Middle frontal gyrus (tissue), 1 donor: ENCODE results near the gene WNT5A.

Experiments
- DNase-seq: peaks from one replicate; pipeline ENCODE4 v3.0.0-alpha.2; 2015; ENCODE audit warnings: low spot score; ENCODE audit errors: extremely low spot score

WNT5A gene

DNA sequence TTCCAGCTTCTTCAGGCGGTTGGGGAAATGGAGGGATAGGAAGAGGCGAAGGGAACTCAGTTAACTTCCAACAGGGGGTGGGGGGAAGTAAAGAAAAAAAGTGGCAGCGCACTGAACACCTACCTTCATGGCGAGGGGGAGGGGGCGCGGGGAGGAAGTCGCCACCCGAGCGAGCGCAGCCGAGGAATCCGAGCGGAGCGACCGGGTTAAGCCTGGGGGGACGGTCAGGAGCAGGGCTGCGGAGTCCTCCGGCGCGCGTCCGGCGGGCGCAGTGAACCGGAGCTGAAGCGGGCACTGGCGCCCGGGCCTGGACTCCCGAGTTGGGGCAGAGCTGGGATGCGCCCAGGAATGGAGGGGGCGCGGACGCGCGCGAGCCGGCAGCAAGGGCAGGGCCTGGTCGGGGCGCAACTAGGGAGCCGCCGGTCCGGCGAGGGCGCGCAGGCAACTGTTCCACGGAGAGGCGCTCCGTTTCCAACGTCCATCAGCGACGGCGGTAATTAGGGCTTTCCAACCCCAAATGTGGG is at the start of gene WNT5A:
Gene WNT5A (minus strand): TSS at position 450 of the 524 bp plus-strand sequence. CDS start 321 bp downstream, at position 129.
- no peak for DNase-seq

DNA sequence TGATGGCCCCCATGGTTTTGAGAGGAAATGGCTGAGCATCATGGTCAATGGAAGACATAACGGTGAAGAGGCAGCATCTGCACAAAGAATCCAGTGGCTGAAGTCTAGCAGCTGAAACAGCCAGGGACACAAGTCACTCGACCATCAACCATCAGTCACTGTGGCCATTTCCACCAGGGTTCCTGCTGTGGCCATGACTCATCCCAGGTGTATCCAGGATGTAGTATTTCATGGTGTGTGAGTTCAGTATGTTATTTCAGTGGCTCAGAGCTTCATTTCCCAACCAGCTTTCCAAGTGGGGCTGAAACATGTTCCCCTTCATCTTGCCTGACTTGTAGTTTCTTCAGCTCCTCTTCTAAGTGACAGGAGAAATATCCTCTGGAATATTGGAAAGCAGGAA is 47.8 kb upstream of the WNT5A start:
- DNase-seq: no peak

DNA sequence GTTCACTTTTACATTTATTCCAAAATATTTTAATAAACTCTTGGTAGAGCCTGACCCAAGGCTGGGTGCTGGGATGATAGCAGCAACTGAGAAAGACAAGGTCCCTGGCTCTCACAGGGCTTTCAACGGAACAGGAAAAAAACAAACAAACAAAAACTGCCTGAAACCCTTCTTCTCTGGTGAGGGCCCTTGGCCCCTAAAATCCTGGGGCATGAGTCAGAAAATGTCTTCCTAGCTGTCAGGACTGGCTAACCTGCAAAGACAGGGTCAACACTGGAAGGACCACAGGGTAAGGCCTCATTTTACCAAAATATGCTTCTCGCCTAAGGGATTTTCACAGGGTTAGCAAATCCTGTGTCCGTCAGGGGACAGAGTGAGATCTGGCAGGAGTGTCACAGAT is 45.7 kb upstream of the WNT5A start:
- no peak for DNase-seq

DNA sequence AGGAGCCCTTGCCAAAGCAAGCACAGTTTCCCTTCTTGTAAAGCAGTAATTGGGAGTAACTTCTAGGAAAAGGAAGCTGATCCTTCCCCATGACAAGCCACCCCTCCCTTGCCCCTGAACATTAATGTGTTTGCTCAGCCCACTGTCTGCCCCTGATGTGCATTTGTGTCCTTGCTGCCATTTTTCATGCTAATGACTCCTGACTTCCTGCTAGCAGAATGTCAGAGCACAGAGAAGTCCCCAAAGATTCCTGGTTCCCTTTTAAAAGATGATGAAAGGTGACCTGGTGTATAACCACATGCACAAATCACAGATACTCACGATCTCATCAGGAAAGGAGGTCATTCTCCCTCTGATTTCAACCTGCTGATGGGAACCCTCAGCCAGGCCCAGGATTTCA is 44.2 kb upstream of the WNT5A start:
- DNase-seq: no peak

DNA sequence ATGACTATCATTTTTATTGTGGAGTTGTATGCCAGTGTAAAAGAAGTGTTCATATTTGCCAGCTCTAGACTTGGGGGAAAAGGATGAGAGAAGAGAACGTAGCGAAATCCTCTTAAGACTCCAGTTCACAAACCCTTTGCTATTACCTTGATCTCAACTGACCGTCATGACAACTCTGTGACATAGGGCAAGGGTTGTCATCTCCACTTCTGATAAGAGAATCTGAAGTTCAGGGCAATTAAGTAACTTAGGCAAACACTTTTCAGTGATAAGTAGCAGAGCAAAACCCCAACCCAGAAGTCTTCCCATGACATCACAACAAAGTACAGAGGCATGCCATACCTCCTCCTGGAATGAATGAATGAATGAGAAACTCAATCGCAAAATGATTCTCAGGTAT is 40.3 kb upstream of the WNT5A start:
- no peak for DNase-seq

DNA sequence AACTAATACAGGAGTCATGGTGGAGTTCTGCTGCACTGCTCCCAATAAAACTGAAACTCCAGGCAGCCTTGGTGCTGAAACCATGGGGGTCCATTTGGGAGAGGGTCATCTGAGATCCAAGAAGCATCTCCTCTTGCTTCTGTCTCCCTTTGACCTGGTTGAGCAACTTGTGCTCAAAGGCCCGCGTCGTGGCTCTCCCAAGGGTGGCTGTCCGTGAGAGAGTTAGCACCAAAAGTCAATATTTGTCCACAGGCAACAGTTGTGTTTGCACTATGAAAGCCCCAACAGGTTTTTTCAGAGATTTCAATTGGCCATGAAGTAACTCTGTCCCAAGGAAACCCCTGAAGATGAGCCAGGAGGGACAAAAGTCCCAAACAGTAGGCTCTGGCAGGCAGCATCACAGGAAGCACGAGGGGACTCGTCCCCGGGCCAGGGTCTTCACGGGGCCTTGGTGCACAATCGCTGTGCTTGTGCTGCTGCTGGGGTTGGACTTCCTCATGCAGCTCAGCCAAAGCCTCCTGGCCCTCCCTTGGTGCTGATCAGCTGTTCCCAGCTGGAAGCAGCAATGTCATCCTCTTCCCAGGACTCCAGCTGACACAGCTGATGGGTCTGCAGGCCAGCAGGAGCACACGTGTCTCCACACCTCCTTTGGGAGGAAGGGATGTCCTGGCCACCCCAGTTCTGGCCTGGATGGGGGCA is 39.4 kb upstream of the WNT5A start:
- DNase-seq: no peak

DNA sequence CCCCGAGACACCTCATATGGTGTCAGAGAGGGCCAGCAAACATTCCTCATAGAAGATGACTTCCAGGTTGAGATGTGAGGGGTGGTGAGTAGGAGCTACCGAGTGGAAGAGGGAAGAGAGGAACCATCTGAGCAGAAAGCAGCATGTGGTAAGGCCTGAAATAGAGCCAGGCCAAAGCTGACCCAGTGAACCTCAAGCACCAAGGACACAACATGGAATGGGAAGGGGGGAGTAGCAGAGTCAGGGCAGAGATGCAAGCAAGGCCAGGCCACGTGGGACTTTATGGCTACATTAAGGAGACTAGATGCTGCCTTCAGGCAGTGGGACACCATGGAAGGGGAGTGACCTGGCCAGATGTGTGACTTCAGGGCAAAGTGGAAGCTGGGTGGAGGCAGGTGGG is 38.3 kb upstream of the WNT5A start:
- no peak for DNase-seq

DNA sequence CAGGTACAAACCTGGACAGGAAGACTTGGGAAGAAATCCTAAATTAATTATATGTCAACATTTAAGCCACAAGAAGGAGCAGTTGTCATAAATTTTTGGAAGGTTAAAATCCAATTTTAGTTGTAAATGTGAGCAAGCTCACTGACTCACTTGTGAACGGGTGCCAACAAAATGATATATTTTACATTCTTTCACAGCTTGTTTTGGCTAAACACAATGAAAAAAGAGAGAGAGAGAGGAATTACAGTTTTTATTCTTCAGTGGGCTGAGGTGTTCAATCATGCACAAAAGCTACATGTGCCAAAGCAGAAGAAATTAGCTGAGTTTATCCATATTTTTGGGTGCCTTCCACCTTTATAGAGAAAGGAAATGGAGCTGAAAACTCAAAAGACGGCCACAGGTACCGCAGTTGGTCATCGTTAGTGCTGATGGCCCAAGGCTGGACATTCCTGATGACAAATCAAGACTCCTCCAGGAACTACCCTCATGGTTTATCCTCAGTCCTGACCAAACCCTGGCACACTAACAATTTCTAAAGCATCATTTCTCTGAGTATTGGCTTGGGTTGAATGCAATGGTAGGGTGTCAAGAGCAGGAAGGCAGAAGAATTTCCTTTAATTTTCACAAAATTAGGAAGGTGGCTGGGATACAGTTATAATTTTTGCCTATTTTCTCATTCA is 37.6 kb upstream of the WNT5A start:
- peak; percentile 23 for DNase-seq

DNA sequence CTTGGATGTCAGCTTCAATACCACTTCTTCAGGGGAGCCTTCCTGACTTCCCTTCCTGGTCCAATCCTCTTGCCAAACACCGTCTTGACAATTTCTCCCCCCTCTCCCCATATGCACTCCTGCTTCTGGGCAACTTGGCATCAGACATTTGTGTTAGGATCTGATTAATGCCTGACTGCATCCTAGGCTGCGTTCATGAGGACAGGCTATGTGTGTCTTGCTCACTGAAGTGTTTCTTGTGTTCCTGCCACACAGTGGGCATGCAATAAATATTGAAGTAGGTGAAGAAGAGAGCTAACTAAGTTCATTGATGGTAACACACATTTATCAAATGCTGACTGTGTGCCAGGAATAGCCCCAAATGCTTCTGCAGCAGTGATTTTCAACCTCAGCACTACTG is 36.4 kb upstream of the WNT5A start:
- DNase-seq: no peak

DNA sequence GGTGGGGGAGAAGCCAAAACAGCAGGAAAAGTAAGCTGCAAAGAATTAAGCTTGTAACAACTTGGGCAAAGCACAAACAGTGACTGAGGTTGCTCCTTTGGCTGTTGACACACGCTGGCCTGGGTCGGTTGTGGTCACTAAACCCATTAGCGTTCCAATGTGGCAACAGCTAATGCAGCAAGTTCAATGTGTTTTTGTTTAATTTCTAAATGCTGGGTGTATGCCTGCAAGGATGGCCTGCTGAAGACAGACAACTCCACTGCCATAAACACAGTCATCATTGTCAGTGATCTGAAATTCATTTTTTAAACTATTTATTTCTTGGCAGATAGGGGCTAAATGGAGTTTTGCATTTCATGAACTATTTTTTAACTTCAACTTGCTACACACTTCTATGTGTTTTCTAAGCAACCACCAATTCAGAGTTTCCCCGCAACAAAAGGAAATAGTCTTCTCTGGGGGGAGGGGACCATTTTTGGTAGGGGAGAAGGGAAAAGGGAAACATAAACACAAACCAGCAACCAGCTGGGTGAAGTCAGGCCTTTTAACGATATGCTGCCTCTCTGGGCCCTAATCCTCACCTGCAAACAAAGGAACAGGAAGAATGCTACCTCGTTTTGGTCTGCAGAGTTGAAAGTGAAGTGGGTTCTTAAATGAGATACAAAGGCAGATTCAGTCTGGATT is 34.8 kb upstream of the WNT5A start:
- no peak for DNase-seq

DNA sequence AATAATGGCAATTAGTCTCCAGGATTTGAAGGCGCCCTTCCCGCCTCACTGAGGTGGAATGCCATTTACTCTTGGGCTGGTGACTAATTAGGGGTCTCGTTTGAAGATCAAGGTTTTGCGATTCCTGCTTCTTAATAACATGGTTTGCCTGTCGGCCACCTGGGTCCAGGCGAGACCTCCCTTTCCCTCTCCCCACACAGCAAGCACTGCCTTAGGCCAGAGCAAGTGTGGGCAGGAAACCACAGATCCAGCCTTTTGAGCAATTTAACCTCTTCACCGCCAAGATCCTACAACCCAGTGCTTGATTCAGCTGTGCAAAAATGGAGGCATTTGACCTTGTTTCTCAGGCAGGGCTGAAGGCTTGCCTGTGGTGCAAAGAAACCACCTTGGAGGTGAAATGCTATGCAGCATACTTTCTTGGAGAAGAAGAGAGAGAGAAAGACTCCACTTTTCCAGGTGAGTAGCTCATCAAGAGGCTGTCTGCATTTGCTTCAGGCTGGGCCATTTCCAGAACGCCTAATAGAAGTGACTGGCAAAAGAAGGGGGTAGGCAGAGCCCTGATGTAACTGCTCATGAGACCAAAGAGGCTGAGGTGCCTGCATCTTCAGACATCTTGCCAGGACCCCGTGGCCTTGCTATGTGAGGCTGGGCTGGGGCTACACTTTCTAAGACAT is 34.1 kb upstream of the WNT5A start:
- no peak for DNase-seq

DNA sequence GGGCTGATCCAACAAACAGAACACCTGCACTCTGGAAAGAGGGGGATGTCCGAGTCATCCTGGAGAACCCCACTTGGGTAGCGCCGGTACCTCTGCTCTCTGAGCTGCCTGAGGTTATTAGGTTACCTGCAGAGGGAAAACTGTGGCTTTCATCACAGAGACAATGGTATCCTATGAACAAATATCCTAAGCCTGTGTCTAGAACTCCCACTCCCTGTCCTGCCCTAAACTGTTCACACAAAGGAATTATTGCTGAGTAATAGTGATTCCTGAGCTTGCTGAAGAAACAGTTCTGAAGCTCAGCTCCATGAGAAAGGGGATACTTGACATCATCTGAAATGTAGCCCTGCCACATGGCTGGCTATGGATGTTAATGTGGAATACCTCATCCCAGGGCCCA is 31.9 kb upstream of the WNT5A start:
- DNase-seq: no peak

DNA sequence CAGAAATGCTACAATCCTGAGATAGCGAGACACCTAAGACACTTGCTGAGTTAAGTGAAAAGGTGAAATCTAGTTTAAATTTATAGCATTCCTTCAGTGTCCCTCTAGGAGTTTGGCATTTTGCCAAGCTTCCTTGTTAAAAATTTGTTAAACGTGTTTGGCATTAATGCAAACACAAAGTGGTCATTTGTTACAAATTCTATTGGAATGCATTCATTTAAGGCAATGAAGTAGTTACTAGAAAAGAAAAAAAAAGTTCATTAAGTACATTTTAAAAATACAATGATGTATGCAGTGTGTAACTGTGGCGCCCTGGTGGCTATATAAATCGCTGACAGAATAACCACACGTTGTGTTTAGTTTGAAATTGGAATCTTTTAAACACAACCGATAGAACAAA is 31.3 kb upstream of the WNT5A start:
- DNase-seq: no peak

DNA sequence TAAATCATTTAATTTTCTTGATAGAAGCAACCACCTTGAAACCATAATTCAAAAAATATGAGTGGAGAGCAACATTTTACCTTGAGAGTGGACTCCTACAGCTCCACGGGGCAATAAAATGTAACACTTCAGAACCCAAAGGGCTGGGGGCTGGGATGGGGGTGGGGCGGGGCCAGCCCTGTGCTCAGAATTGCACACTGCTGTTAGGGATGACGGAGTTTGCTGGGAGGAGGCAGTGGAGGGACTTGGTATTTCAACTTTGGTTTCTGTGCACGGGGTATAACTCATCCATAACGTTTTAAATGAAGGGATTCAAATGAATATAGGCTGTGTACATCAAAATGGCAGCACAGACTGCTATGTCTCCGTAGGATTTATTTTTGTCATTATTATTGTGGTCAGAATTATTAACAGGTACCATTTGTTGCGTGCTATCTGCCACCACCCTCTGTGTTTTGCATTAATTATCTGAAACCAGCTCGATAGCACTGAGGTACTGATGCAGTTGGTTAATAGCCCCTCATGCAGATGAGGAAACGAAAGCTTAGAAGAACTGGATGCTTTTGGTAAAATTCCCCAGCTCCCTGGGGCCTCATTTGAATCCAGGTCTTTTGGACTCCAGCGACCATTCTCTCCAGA is 29.4 kb upstream of the WNT5A start:
- DNase-seq: no peak

DNA sequence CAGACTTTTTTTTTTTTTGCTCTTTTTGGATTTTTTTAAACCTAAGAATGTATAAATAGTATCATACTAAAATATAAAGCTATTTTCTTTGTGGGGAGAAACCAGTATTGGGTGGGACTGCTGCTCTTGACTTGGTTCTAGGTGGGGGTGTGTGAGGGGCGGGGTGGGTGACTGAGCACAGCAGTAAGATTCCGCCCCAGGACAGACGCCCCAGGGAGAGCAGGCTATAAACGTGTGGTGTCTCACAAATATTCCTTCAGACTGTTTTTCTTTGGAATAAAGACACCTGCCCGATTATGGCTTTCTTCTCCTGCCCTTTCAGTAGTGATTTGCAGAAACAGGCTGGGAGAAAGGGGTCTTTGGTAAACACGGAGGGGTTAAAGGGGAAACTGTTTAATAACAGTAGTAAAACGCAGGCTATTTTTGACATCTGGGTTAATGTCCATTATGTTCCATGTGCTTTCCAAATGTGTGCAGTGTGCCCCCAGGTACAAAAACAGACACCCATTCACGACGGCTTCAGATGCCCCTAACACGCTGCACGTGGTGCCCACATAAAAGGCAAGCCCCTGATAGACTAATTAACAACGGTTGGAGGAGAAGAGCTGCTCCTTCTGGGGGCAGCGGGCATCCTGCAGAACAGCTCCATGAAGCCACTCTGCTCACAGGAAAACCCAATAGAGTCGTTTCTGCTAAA is 28.6 kb upstream of the WNT5A start:
- no peak for DNase-seq

DNA sequence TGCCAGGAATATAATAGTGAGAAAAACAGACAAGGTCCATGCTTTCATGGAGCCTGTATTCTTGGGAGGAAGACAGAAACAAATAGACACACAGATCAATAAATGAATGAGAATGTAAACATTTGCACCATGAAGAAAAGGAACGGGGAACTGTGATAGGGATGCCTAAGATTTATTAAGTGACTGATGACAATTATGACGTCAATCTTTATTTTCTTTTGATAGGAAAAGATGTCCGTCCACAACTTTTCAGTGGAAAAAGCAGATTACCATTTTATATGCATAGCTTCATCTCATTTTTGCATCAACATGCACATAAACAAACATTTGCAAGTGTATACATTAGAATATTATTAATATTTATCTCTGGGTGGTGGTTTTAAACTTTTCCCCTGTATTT is 27.9 kb upstream of the WNT5A start:
- DNase-seq: no peak

DNA sequence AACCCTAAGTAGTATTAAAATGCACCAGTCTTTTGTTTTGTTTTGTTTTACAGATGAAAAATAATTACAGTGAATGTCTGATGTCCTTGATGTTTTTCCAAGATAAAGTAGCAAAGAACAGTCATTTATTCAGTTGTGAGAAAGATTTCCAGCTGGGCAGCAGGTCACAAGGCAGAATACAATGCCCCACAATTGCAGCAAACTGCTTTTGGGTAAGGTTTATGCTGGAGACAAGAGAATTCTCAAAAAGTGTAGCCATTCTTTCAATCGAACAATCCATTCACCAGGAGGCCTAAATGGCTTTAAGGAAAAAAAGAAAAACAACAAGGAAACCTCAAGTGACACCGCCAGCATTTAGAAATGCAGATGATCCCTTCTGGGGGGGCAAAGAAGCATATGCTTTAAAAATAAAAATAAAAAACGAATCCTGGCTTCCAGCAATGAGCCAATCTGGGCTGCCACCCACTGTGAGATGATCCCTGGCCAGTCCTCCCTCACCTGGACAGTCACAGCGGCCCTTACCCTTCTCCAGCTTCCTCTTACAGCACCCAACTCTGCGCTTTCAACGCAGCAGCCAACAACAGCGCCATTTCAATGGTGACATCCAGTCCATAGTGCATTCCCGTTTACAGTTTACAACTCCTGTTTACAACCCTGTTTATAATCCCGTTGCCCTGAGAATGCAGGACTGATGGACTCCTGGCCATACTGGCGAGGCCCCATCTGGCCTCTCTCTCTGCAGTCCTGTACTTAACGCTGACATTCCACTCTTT is 25.7 kb upstream of the WNT5A start:
- DNase-seq: no peak

DNA sequence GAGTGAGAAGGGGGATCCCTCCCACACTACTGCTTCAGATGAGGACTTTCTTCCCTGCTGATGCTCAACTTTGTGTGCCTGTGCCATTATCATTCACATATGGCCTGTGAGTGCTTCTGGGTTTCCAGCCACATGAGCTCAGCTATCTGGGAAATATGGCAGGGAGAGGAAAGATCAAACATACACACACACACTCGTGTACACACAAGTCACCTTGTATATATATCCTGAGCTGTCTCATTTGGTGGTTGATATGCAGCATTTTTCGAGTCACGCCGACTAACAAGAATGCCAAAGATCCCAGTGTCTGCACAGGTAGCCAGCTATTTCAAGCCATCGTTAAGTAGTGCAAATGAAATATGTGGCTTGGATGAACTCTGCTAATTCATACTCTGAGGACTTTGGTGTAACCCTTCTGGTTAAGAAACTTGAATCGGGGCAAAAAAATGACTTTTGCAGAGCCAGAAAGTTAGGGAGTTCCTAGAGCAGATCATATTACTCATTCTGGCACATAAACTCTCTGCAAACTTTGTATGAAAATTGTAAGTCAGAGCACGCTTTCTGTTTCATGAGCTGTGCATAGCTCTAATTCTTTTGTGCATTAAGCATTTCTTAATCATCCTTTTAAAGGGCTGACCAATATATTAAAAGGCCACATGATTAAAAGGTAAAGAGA is 24.9 kb upstream of the WNT5A start:
- DNase-seq: no peak

DNA sequence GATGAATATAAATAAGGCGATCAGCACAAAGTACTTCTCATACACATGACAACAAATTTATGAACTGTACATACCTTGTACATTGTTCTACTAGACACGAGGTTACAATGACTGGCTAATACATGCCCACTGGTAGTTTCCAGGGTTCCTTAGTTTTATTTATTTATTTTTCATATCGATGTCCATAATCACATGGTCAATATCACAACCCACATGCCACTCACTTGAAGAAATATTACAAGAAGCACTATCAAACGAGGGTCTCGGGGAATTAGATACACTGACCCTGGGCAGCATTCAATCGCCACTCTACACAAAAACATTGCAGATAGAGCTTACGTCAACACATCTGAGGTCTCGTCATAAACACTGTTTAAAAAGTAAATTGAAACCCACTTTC is 21.2 kb upstream of the WNT5A start:
- no peak for DNase-seq
